HG03103 (cell line): ENCODE measurements around the gene ZNF691.
A peak's percentile ranks its signal among the peaks of the same experiment; 100 is the strongest.

Experiments used
- ATAC-seq: cut with Tn5 transposase; IDR thresholded peaks from one replicate; pipeline ENCODE4 v1.9.1; 2021; ENCODE audit warnings: low read depth; ENCODE audit not compliant: unreplicated experiment

Gene ZNF691

GRCh38 chr1:42831273-42831672 lies 15.1 kb upstream of the ZNF691 start:
- no peak for ATAC-seq

DNA sequence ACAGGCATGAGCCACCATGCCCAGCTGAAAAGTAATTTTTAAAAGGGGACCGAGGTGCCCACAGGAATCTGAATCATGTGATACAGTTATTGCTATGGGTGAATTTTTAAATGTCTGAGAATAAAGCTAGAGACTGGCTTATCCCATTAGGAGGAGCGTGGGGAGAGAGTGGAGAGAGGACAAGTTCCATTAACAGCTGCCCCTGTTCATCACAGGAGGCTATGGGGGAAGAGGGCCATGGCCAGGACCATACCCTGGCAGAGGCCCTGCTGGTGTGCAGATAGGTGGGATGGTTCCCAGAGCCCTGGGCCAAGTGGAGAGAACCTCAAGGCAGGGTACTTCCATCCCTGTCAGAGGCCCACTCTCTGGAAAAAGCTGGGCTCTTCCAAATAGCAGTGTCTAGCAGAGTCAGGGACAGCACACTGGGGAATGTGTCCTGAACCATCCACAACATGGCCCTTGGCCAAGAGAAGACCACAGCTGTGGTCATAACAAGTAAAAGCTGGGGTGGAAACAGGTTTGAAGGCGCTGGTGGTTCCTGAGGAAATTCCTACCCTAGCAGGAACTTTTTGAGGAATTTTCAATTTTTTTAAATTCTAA lies 13.7 kb upstream of the ZNF691 start:
- no peak for ATAC-seq

GRCh38 chr1:42833981-42834380 lies 12.4 kb upstream of the ZNF691 start:
- ATAC-seq: no peak

DNA sequence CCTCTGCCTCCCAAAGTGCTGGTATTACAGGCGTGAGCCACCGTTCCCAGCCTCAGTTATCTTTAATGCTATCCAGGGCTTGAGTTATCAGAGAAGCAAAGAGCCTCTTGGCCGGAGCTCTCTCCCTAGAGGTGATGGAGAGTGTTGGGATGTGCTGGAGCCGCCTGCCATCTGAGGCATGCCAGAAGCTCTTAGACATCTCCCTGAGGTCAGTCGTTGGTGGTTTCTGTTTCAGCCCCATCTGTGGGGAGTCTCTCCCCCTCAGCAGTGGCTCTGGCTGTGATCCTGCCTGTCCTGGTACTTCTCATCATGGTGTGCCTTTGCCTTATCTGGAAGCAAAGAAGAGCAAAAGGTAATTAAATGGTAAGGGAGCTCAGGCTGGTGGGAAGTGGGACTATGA lies 11.6 kb upstream of the ZNF691 start:
- ATAC-seq: no peak

- no peak for ATAC-seq
These were observed 11.0 kb upstream of the ZNF691 start for GRCh38 chr1:42835422-42835821.

- no peak for ATAC-seq
These were observed 8.7 kb upstream of the ZNF691 start for GRCh38 chr1:42837709-42838108.

- ATAC-seq: no peak
These were observed 7.8 kb upstream of the ZNF691 start for GRCh38 chr1:42838482-42839190.

DNA sequence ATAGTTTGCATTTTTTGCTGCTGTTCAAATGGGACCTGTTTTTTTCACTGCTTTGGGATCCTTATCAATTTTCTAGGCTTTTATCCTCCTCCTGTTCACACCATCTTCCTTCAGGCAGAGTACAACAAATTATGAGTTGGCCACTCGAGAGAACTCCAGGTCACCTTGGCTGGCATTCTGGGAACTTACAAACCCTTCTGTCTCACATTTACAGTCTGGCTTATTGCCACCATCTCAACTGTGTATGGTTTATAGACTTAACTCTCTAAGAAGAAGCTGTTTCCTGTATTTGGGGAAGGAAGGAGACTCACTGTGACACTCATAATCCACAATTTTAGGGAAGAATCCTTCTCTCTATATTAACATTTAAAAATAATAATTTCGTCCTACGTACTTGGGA lies 5.4 kb upstream of the ZNF691 start:
- no peak for ATAC-seq

DNA sequence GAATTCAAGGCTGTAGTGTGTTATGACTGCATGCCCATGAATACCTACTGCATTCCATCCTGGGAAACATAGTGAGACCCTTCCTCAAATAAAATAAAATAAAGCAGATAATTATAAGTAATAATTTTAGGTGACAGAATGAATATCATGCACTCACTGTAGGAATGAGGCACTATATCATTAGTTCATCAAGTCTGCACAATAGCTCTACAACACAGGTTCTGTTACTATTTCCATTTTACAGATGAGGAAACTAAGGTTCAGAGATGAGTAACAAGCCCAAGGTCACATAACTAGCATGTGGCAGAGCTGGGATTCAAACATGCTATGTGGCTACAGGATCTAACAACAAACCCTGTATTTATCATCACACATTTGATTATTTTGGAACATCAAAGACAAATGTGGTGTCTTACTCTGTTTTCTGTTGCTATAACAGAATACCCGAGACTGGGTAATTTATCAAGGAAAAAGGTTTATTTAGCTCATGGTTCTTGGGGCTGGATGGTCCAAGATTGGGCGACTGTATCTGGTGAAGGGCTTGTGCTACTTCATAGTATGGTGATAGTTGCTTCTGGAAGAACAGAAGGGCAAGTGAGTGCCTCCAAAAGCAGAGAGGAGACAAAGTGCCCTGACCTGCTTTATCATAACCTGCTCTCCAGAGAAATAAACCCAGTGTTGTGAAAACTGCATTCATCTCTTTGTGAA lies 4.8 kb upstream of the ZNF691 start:
- ATAC-seq: no peak

GRCh38 chr1:42844592-42845140 lies 1.7 kb upstream of the ZNF691 start:
- no peak for ATAC-seq

DNA sequence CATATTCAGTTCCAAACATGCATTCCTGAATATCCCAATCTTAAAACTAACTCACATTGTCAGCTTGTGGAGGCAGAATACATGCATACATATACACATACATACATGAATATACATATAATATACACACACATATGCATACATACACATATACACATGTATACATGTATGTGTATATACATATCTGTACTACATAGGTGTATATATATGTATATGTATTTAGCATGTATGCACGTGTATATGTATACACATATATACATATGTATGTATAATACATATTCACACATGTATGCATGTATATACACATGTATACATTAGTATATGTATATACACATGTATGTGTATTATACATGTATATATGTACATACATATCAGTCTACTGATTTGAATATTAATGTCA lies 1.2 kb upstream of the ZNF691 start:
- no peak for ATAC-seq

DNA sequence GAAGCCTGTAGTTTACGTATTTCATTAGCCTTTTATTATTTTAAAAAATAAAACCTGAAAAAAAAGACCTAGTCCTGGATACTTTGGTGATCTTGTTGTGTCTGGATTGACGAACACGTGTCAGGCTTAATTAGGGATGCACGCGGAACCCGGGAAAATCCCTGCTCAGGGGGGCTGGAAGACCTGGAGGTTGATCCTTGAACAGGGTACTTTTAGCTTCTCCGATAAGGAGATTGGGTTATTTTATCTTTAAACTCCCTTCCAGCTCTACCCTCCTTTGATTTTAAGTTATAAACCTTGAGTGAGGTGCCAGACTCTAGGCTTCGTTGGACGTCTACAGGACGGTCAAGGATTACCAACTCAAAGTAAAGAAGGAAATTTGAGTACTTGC lies 552 bp upstream of the ZNF691 start:
- ATAC-seq: peak; percentile 9

DNA sequence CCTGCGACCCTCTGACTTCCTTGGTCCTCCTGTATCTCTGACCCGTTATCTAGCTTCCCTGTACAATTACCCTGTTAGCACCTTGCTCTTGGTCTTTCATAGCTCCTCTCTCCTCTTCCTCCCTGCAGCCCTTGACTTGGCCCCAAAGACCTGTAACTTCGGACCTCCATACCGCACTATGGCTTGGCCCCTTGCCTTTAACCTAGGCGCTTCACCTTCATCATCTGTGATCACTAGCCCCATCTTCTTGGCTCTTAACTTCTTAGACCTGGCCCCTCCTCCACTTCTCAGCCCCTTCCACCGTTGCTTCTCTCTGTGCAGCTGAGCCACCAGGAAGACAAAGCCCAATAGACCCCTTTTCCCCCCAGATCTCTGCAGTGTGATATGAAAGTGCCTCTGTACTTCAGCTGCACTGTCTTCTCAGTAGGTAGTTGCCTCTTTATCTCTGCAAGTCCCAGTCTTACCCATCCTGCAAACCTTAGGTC lies 740 bp downstream of the ZNF691 start:
- ATAC-seq: no peak

DNA sequence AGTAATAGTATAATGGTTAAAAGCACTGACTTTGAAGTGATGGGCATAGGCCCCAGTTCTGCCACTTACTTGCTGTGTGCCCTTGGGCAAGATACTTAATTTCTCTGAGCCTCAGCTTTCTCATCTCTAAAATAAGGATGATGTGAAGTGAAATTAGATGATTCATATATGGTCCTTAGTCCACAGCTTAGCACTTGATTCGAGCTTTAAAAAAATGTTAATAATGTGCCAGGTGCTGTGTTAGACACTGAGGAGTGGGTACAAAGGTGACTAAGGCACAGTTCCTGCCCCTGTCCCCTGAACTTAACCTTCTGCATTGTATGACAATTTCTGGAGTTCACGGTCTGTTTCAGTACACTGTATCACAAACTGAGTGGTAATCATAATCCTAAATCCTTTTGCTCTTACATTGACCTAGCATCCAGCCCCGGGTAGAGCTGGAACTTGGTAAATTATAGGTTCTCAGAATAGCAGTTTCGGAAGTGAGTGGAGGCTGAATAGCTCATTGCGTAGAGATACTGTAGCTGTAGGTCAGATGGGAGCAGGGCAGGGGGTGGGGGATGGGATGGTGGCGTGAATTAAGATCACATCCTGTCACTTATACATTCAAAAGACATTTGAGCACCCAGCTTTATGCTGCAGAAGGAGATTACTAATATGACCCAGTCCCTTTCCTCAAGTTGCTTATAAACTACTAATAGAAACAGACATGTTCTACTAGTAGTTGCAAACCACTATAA lies 1.5 kb downstream of the ZNF691 start:
- no peak for ATAC-seq

DNA sequence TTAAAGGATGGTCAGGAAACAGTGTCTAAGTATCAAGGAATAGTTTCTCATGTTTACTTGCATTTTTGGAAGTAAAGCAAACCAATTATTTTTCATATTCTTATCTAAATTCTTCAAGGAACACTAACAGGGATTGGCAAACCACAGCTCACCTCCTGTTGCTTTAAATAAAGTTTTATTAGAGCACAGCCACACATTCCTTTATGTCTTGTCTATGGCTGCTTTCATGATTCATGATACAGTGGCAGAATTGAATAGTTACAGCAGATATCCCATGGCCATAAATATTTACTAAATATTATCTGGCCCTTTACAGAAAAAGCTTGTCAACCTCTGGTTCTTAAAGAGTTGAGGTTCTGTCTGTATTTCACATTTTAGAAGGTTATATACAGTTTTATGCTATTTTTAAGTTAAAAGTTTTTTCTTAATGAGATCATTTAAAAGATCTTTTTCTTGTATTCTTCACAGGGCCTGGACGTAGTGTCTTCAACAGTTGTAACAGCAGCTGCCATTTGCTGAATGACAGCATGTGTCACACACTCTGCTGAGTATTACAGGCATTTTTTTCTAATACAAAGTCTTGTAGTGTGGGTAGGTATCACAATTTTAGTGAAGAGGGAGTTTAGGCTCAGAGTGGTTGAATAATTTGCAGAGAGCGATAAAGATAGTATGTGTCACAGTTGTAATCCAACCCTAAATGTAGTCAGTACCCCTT lies 2.6 kb downstream of the ZNF691 start:
- ATAC-seq: no peak

GRCh38 chr1:42849944-42850343 lies 3.5 kb downstream of the ZNF691 start:
- ATAC-seq: no peak

DNA sequence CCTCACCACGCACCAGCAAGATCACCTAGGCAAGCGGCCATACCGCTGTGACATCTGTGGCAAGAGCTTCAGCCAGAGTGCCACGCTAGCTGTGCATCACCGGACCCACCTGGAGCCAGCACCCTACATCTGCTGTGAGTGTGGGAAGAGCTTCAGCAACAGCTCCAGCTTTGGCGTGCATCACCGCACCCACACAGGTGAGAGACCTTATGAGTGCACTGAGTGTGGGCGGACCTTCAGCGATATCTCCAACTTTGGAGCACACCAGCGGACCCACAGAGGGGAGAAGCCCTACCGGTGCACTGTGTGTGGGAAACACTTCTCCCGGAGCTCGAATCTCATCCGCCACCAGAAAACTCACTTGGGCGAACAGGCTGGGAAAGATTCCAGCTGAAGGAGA lies 5.0 kb downstream of the ZNF691 start:
- ATAC-seq: no peak

- ATAC-seq: no peak
These were observed 5.7 kb downstream of the ZNF691 start for GRCh38 chr1:42851960-42852607.

DNA sequence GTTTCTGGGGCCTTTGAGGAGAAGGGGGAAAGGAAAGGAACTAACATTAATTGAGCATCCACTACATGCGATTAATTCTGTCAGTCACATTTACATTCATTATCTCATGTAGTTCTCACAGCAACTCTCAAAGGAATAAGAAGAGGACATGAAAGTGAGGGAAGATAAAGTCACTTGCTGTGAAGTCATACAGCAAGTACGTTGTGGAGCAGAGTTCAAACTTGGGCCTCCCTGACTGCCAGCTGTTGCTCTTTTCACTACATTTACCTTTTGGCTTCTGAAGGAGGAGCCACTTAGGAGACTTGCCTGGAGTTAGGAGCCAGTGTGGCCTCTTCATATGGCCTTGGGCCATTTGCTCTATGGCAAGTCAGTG lies 6.2 kb downstream of the ZNF691 start:
- ATAC-seq: no peak
